ENCODE data around the gene MMP10.

The MMP10 gene

DNA sequence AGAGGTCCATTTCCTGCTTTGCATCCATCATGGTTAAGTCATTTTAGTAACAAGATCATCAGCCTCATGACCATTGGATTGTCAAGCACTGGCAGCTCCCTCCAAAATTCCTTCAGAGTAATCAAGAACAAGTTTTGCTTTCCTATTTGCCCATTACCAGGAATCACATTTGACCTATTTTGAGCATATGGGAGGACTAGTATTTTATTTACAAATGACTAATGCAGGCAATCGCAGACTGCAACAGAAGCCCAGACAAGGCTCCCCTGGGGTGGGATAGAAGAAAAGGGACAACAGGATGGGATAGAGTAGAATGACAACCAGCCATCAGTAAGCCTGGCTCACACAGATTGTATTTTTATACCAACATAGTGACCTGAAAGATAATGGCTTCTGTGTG lies 9.1 kb downstream of the MMP10 start:
- Histone ChIP-seq H3K27me3 (ENCODE audit: insufficient read depth, low read length, poor library complexity, severe bottlenecking) (no peaks in the 10 kb centered on the region), H3K36me3 (ENCODE audit: insufficient read depth, low read length) (no peaks in the 10 kb centered on the region), H3K79me2 (ENCODE audit: insufficient read depth, low read length) (no peaks in the 10 kb centered on the region), H3K9me3 (ENCODE audit: insufficient read depth, low read depth, low read length) (no peaks in the 10 kb centered on the region), H3F3A (ENCODE audit: low read depth) (no peaks in the 10 kb centered on the region), H3K9ac (ENCODE audit: low read depth, low read length, poor library complexity, severe bottlenecking) (no peak overlapping the region), H2AFZ (ENCODE audit: low read length) (no peak overlapping the region), H3K9me2 (replicated peaks; ENCODE audit: low read depth, low read length) (no peaks in the 10 kb centered on the region), H4K20me1 (ENCODE audit: insufficient read depth, low read length, poor library complexity, severe bottlenecking) (no peaks in the 10 kb centered on the region), H3K4me1 (ENCODE audit: insufficient read depth, low read length, poor library complexity, severe bottlenecking) (no peaks in the 10 kb centered on the region), H3K4me2 (ENCODE audit: low read depth, low read length, poor library complexity, severe bottlenecking) (no peak overlapping the region), H3K4me3 (ENCODE audit: low read length, poor library complexity, severe bottlenecking) (no peak overlapping the region)
- TF ChIP-seq EZH2phosphoT487 (IDR thresholded peaks at IDR 0.05; ENCODE audit: borderline replicate concordance): no peak
- TF ChIP-seq, protein P1, sequence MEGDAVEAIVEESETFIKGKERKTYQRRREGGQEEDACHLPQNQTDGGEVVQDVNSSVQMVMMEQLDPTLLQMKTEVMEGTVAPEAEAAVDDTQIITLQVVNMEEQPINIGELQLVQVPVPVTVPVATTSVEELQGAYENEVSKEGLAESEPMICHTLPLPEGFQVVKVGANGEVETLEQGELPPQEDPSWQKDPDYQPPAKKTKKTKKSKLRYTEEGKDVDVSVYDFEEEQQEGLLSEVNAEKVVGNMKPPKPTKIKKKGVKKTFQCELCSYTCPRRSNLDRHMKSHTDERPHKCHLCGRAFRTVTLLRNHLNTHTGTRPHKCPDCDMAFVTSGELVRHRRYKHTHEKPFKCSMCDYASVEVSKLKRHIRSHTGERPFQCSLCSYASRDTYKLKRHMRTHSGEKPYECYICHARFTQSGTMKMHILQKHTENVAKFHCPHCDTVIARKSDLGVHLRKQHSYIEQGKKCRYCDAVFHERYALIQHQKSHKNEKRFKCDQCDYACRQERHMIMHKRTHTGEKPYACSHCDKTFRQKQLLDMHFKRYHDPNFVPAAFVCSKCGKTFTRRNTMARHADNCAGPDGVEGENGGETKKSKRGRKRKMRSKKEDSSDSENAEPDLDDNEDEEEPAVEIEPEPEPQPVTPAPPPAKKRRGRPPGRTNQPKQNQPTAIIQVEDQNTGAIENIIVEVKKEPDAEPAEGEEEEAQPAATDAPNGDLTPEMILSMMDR (conservative IDR thresholded peaks at IDR 0.05; ENCODE audit: low read length): no peak

DNA sequence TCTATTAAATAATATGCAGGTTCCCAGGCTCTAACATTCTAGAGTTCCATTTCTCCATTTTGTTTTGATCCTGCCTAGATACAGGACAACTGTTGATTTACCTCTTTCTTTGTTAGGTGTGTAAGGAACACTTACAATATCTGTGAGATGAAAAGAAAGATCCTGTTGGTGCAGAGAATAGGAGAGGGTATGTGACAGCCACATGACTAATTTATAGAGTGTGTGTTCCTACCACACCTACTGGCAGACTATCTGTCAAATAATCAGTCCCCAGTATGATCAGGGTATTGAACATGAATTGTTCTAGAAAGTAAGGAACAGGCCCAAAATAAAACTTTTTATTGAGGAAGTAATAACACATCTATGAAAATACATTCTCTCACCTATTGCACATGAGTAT lies 10.2 kb downstream of the MMP10 start:
- Histone ChIP-seq H4K20me1 (ENCODE audit: insufficient read depth, low read length, poor library complexity, severe bottlenecking) (no peaks in the 10 kb centered on the region), H3K4me3 (ENCODE audit: low read length, poor library complexity, severe bottlenecking) (no peak overlapping the region), H3K9ac (ENCODE audit: low read depth, low read length, poor library complexity, severe bottlenecking) (no peak overlapping the region), H3K9me2 (replicated peaks; ENCODE audit: low read depth, low read length) (no peaks in the 10 kb centered on the region), H3K27me3 (ENCODE audit: insufficient read depth, low read length, poor library complexity, severe bottlenecking) (no peaks in the 10 kb centered on the region), H3K79me2 (ENCODE audit: insufficient read depth, low read length) (no peaks in the 10 kb centered on the region), H3K4me1 (ENCODE audit: insufficient read depth, low read length, poor library complexity, severe bottlenecking) (no peaks in the 10 kb centered on the region), H2AFZ (ENCODE audit: low read length) (no peak overlapping the region), H3K36me3 (ENCODE audit: insufficient read depth, low read length) (no peaks in the 10 kb centered on the region), H3K4me2 (ENCODE audit: low read depth, low read length, poor library complexity, severe bottlenecking) (no peak overlapping the region), H3F3A (ENCODE audit: low read depth) (no peaks in the 10 kb centered on the region), H3K9me3 (ENCODE audit: insufficient read depth, low read depth, low read length) (no peaks in the 10 kb centered on the region)
- TF ChIP-seq, protein P1 (conservative IDR thresholded peaks at IDR 0.05; ENCODE audit: low read length): no peak
- no peak for TF ChIP-seq EZH2phosphoT487 (IDR thresholded peaks at IDR 0.05; ENCODE audit: borderline replicate concordance)

DNA sequence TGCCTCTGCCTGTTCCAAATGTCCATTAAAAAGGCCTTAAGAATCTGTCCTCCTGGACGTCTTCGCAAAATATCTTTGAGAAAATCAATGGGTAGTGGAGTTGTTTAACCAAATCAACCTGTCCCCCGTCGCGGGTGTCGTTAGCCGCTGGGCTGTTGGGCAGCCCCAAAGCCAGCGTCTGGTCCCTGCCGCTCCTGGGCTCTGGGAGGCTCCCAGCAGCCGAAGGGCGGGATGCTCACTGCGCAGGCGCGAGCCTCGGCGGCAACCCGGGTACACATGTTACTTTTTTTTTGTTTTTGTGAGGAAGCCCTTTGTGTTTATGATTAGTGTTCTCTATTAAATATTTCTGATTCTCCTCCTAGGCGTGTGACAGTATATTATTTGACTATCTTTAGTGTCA lies 12.6 kb downstream of the MMP10 start:
- no peak overlapping the region for H3K9ac ChIP-seq (ENCODE audit: low read depth, low read length, poor library complexity, severe bottlenecking)
- TF ChIP-seq, protein P1 (conservative IDR thresholded peaks at IDR 0.05; ENCODE audit: low read length): no peak
- no peak for TF ChIP-seq EZH2phosphoT487 (IDR thresholded peaks at IDR 0.05; ENCODE audit: borderline replicate concordance)
- H3K9me2 ChIP-seq (replicated peaks; ENCODE audit: low read depth, low read length): no peaks in the 10 kb centered on the region
- no peaks in the 10 kb centered on the region for H3K9me3 ChIP-seq (ENCODE audit: insufficient read depth, low read depth, low read length)
- no peak overlapping the region for H3K4me2 ChIP-seq (ENCODE audit: low read depth, low read length, poor library complexity, severe bottlenecking)
- no peaks in the 10 kb centered on the region for H3K4me1 ChIP-seq (ENCODE audit: insufficient read depth, low read length, poor library complexity, severe bottlenecking)
- H3K79me2 ChIP-seq (ENCODE audit: insufficient read depth, low read length): no peaks in the 10 kb centered on the region
- no peak overlapping the region for H2AFZ ChIP-seq (ENCODE audit: low read length)
- no peaks in the 10 kb centered on the region for H3K36me3 ChIP-seq (ENCODE audit: insufficient read depth, low read length)
- no peaks in the 10 kb centered on the region for H3F3A ChIP-seq (ENCODE audit: low read depth)
- no peaks in the 10 kb centered on the region for H3K27me3 ChIP-seq (ENCODE audit: insufficient read depth, low read length, poor library complexity, severe bottlenecking)
- no peaks in the 10 kb centered on the region for H4K20me1 ChIP-seq (ENCODE audit: insufficient read depth, low read length, poor library complexity, severe bottlenecking)
- H3K4me3 ChIP-seq (ENCODE audit: low read length, poor library complexity, severe bottlenecking): no peak overlapping the region

Data from Loucy (cell line).